ENCODE results near the gene CCDC61.

Gene CCDC61

DNA sequence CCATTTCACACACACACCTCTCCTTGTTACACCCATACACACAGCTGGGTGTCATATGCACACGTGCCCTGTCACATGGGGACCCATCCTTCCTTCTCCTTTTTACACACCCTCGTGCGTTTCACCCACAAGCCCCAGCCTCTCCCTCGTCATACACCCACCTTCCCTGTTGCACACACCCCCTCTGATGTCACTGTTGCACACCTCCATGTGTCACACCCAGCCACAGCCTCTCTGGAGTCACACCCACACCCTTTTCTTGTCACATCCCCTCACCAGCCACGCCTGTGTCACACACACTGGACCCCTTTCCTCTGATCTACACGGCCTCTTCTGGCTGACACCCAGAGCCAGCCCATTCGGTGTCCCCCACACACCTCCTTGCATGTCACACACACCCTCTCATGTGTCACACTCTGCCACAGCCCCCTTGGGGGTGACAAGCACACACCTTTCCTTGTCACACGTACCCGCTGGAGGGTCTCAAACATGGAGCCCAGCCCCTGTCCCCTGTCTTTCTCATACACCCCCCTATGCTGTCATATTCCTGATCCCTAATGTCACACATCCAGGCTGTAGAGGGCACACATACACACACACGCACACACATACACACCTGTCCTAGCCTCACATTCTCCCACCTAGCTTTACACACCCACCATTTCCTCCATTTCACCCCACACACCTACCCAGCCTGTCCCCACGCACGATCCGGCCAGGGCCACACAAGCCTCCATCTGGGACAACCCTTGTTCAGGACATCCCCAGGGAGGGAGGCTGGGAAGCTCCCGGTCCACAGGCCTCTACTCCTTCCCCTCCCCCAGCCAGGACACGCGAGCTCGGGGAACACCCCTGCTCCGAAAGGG, 23.0 kb upstream of the CCDC61 start:
- no peak for ATAC-seq
- TF ChIP-seq ZFP30 (CRISPR knock-in tag; IDR thresholded peaks at IDR 0.05) (no peak), PPARA (CRISPR knock-in tag; IDR thresholded peaks at IDR 0.05; ENCODE audit: borderline replicate concordance) (no peak), ZFP3 (CRISPR knock-in tag; IDR thresholded peaks at IDR 0.05) (no peak), ISL1 (CRISPR knock-in tag; IDR thresholded peaks at IDR 0.05) (no peak), SNAI2 (CRISPR knock-in tag; IDR thresholded peaks at IDR 0.05) (no peak), GLIS3 (CRISPR knock-in tag; IDR thresholded peaks at IDR 0.05) (no peak), ESRRG (CRISPR knock-in tag; IDR thresholded peaks at IDR 0.05) (no peak)
- TF ChIP-seq, protein P1, sequence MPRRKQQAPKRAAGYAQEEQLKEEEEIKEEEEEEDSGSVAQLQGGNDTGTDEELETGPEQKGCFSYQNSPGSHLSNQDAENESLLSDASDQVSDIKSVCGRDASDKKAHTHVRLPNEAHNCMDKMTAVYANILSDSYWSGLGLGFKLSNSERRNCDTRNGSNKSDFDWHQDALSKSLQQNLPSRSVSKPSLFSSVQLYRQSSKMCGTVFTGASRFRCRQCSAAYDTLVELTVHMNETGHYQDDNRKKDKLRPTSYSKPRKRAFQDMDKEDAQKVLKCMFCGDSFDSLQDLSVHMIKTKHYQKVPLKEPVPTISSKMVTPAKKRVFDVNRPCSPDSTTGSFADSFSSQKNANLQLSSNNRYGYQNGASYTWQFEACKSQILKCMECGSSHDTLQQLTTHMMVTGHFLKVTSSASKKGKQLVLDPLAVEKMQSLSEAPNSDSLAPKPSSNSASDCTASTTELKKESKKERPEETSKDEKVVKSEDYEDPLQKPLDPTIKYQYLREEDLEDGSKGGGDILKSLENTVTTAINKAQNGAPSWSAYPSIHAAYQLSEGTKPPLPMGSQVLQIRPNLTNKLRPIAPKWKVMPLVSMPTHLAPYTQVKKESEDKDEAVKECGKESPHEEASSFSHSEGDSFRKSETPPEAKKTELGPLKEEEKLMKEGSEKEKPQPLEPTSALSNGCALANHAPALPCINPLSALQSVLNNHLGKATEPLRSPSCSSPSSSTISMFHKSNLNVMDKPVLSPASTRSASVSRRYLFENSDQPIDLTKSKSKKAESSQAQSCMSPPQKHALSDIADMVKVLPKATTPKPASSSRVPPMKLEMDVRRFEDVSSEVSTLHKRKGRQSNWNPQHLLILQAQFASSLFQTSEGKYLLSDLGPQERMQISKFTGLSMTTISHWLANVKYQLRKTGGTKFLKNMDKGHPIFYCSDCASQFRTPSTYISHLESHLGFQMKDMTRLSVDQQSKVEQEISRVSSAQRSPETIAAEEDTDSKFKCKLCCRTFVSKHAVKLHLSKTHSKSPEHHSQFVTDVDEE (CRISPR knock-in tag; IDR thresholded peaks at IDR 0.05): no peak

DNA sequence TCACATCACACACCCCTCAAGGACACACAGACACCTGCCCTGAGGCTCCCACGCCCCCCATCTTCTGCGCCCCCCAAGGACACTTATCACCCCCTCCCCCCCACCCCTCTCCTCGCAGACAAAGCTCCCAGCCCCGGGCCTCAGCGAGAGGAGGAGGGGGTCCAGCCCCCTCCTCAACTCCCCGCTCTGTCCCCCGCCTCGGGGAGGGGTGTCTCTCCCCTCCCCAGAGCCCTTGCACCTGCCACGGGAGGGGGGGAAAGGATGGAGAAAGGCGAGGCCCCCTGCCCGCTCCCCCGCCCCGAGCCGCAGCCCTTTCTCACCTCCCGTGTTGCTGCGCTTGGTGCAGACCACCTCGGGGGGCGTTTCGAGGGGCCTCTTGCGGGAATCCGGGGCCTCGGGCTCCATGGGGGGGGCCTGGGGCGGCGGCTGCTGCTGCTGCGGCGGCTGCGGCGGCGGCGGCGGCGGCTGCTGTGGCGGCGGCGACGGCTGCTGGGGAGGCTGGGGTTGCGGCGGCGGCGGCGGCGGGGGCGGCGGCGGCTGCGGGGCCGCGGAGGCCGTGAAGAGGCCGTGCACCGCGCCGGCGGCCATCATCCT, 22.2 kb upstream of the CCDC61 start:
- TF ChIP-seq SNAI2 (CRISPR knock-in tag; IDR thresholded peaks at IDR 0.05): no peak
- TF ChIP-seq, protein P2, sequence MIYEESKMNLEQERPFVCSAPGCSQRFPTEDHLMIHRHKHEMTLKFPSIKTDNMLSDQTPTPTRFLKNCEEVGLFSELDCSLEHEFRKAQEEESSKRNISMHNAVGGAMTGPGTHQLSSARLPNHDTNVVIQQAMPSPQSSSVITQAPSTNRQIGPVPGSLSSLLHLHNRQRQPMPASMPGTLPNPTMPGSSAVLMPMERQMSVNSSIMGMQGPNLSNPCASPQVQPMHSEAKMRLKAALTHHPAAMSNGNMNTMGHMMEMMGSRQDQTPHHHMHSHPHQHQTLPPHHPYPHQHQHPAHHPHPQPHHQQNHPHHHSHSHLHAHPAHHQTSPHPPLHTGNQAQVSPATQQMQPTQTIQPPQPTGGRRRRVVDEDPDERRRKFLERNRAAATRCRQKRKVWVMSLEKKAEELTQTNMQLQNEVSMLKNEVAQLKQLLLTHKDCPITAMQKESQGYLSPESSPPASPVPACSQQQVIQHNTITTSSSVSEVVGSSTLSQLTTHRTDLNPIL (CRISPR knock-in tag; IDR thresholded peaks at IDR 0.05; ENCODE audit: low read depth): no peak
- no peak for TF ChIP-seq ZNF8 (CRISPR knock-in tag; IDR thresholded peaks at IDR 0.05)
- TF ChIP-seq, protein P1 (CRISPR knock-in tag; IDR thresholded peaks at IDR 0.05): no peak
- TF ChIP-seq GLIS3 (CRISPR knock-in tag; IDR thresholded peaks at IDR 0.05): no peak
- no peak for TF ChIP-seq ZC3H10 (CRISPR knock-in tag; IDR thresholded peaks at IDR 0.05)
- no peak for TF ChIP-seq CSDC2 (CRISPR knock-in tag; IDR thresholded peaks at IDR 0.05)
- TF ChIP-seq ZNF70 (CRISPR knock-in tag; IDR thresholded peaks at IDR 0.05): no peak
- TF ChIP-seq ZFP3 (CRISPR knock-in tag; IDR thresholded peaks at IDR 0.05): no peak
- no peak for TF ChIP-seq BACH2 (CRISPR knock-in tag; IDR thresholded peaks at IDR 0.05; ENCODE audit: borderline replicate concordance)
- TF ChIP-seq RARB (CRISPR knock-in tag; IDR thresholded peaks at IDR 0.05): no peak
- TF ChIP-seq, protein P3, sequence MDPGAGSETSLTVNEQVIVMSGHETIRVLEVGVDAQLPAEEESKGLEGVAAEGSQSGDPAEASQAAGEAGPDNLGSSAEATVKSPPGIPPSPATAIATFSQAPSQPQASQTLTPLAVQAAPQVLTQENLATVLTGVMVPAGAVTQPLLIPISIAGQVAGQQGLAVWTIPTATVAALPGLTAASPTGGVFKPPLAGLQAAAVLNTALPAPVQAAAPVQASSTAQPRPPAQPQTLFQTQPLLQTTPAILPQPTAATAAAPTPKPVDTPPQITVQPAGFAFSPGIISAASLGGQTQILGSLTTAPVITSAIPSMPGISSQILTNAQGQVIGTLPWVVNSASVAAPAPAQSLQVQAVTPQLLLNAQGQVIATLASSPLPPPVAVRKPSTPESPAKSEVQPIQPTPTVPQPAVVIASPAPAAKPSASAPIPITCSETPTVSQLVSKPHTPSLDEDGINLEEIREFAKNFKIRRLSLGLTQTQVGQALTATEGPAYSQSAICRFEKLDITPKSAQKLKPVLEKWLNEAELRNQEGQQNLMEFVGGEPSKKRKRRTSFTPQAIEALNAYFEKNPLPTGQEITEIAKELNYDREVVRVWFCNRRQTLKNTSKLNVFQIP (CRISPR knock-in tag; IDR thresholded peaks at IDR 0.05; ENCODE audit: borderline replicate concordance, low read depth): no peak
- TF ChIP-seq PPARA (CRISPR knock-in tag; IDR thresholded peaks at IDR 0.05; ENCODE audit: borderline replicate concordance): no peak
- ATAC-seq: no peak

DNA sequence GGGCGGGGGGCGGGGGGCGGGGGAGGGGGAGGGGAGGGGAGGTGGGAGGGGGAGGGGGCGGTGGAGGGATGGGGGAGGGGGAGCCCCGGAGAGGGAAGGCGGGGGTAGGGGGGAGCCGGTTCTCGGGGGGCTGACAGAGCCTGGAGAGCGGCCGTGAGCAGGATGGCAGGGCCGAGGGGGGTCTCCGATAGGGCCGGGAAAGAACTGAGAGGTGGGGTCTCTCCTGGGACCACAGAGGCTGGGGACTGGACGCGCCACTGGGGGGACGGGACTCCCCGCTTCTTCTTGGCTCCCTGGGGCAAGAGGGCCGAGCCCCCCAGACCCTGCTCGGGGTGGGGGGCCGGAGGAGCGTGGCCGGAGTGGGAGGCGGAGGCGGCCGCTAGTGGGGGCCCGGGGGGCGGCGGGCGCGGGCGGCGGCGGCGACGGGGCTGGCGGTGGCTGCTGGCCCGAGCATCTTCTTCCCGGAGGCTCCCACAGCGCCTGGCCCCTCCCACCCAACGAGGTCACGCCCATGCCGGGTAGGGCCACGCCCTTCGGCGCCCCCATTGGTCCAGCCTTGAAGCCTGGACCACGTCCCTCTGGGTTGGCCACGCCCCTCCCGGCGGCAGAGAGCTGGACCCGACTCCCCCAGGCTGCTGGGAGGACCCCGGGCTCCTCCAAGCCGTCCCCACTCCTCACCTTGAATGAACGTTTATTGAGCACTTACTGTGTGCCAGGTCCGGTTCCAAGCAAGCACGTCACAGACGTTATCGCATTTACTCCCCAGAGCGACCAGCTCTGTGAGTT, 21.5 kb upstream of the CCDC61 start, which contains the start of gene NOVA2:
NOVA2 (minus strand) TSS at position 313 of the 786 bp plus-strand sequence. CDS start 514 bp downstream, outside the sequence.
- ATAC-seq: peak; percentile 99
- TF ChIP-seq ARNTL (CRISPR knock-in tag; IDR thresholded peaks at IDR 0.05; ENCODE audit: borderline replicate concordance, low read depth): no peak
- no peak for TF ChIP-seq ZNF565 (CRISPR knock-in tag; conservative IDR thresholded peaks at IDR 0.05; ENCODE audit: low read depth)
